DOHH2 (cell line): ENCODE data around the gene SSBP3.

ENCODE experiments used
- CTCF ChIP-seq: fragments of 200-600 bp; sonication (generic); IDR thresholded peaks from one replicate; pipeline ENCODE4 v1.5.1; 2014; ENCODE audit warnings: antibody characterized with exemption, mild to moderate bottlenecking, low read depth, low read length; ENCODE audit not compliant: poor library complexity, severe bottlenecking
- EZH2phosphoT487 ChIP-seq: fragments of 200-600 bp; sonication (generic); IDR thresholded peaks from 2 replicates; pipeline ENCODE4 v1.6.1; 2017; ENCODE audit warnings: borderline replicate concordance, mild to moderate bottlenecking, antibody characterized with exemption, low read length, moderate library complexity, mixed read lengths

- no peak for TF ChIP-seq CTCF
- TF ChIP-seq EZH2phosphoT487 = no peak
Measured at GRCh38 chr1:54298284-54299033, 107.7 kb downstream of the SSBP3 start.
